AG09309 (cell line): ENCODE results near the gene ELMOD3.

Experiments
- DNase-seq: peaks from one replicate; pipeline ENCODE4 v3.0.0-alpha.2; 2010; ENCODE audit warnings: low read depth
- H3K4me3 ChIP-seq: 2 replicates; pipeline ENCODE4 v1.5.1; 2011; ENCODE audit warnings: mild to moderate bottlenecking, low read depth, low read length, moderate library complexity; ENCODE audit not compliant: control insufficient read depth
- TF ChIP-seq, protein P1 (sequence below): IDR thresholded peaks from 2 replicates; pipeline ENCODE4 v1.5.1; 2011; ENCODE audit warnings: mild to moderate bottlenecking, low read depth, low read length, inconsistent platforms; ENCODE audit not compliant: insufficient read depth, control insufficient read depth; ENCODE audit errors: missing control alignments

The ELMOD3 gene

DNA sequence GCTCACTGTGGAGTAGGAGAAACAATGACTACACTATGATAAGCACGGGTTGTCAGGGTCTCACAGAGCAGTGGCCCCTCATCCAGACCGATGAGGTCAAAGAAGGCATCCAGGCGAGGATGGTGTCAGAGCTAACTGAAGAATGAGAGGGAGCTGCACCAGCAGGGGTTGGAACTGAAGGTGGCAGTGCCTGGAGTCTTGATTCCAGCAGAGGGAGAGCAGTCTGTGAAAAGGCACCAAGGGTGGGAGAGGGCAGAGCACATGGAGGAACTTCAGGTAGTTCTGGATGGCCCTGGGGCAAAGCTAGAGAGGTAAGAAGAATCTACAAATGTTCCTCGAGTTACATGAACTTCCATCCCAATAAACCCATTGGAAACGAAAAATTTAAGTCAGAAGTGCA lies 12.6 kb downstream of the ELMOD3 start:
- H3K4me3 ChIP-seq, result no peak overlapping the region
- no peak for DNase-seq
- TF ChIP-seq, protein P1, sequence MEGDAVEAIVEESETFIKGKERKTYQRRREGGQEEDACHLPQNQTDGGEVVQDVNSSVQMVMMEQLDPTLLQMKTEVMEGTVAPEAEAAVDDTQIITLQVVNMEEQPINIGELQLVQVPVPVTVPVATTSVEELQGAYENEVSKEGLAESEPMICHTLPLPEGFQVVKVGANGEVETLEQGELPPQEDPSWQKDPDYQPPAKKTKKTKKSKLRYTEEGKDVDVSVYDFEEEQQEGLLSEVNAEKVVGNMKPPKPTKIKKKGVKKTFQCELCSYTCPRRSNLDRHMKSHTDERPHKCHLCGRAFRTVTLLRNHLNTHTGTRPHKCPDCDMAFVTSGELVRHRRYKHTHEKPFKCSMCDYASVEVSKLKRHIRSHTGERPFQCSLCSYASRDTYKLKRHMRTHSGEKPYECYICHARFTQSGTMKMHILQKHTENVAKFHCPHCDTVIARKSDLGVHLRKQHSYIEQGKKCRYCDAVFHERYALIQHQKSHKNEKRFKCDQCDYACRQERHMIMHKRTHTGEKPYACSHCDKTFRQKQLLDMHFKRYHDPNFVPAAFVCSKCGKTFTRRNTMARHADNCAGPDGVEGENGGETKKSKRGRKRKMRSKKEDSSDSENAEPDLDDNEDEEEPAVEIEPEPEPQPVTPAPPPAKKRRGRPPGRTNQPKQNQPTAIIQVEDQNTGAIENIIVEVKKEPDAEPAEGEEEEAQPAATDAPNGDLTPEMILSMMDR, result no peak

DNA sequence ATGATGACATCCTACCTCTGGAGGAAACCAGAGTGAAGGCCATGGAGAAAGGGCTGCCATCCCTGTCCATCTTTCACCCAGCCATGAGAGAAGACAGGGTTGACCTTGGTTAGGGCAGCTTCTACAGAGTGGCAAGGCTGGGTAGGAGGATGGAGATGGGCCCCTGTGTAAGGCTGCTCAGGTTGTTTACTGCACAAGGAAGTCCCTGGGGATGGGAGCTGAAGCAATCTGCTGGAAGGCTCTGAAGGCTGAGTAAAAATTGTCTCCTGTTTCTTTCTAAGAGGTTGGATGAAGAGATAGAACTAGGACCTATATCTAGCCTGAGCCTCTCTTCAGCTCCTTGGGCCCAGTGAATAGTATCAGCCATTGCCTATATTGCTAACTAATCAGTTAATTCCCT lies 14.4 kb downstream of the ELMOD3 start:
- no peak overlapping the region for H3K4me3 ChIP-seq
- TF ChIP-seq, protein P1, result no peak
- no peak for DNase-seq

DNA sequence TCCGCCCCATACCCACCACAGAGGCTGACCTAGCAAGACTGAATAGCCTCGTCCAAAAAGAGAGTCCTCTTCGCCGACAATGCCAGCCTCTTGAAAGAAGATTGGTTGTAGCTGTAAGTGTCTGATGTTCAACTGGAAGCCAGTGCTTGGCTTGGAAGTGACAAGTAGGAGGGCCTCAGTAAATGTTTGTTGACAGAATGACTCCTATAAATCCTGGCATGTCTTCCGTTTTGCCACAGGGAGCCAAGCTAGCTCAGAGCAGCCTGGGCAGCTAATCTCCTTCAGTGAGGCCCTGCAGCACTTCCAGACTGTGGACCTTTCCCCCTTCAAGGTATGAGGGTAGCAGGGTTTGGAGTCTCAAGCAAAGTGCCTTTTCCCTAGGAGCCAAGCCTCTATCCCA lies 14.9 kb downstream of the ELMOD3 start:
- no peak overlapping the region for H3K4me3 ChIP-seq
- DNase-seq, result no peak
- TF ChIP-seq, protein P1, result no peak

DNA sequence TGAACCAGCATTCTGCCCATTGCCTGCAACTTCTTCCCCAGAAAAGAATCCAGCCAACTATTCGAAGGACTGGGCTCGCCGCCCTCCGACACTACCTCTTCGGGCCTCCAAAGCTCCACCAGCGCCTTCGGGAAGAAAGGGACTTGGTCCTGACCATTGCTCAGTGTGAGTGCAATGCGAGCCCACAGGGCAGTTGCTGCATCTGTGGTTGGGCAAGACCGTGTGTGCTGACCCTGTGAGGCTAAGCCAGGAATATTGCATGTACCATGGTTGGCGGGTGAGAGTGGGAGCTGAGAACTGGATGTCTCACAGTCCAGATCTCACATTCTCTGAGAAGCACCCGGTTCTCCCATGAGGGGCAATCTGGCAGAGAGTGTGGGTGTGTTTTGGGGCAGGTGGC lies 16.5 kb downstream of the ELMOD3 start:
- H3K4me3 ChIP-seq, result no peak overlapping the region
- no peak for DNase-seq
- TF ChIP-seq, protein P1, result no peak

DNA sequence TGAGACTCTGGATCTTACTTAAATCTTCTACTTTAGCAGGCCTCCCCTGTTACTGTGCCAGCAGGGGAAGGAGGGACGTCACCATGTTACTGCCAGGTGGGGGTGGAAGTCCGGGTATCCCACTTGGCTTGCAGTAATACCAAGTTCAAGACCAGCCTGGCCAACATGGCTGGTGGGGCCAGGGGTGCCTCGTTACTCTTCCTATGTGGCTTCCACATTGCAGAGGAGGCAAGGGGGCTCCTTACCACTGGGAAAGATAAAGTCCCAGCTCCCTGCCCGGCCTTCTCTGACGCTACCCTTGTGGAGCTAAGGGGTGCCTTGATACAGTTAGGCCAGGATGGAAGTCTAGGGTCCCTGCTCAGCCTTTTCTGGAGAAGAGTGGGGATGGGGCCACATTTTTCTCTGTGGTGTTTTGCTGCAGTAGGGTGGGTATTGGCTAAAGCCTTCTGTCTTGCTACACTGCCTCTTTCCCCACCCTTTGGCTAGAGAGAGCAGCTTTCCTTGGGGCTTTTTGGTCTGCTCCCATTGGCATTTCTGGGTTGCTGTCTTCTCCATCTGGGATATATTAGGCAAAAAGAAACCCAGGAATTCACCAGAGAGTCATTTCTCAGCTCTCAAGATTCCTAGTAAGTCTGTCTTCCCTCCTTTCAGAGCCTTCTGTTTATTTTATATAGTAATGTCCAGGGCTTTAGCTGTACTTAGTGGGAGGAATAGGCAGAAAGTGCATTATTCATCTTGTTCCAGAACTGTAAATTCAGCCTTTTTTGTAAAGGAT lies 21.9 kb downstream of the ELMOD3 start:
- H3K4me3 ChIP-seq, result no peak overlapping the region
- TF ChIP-seq, protein P1, result no peak
- DNase-seq, result peak; percentile 43

DNA sequence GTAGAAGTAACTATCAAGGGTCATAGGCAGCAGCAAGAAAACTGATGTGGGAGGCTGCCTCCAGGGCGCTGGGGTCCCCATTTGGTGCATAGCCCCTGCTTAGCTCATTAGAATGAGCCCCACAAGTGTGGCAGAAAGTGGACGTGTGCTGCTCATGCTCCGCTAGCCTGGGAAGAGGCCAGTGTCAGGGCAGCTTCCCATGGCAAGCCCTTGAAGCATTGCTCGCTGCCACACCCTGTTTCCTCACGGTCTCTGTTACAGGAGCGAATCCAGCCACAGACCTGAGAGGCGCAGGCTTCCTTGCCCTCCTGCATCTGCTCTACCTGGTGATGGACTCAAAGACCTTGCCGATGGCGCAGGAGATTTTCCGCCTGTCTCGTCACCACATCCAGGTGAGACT lies 22.5 kb downstream of the ELMOD3 start:
- TF ChIP-seq, protein P1, result no peak
- no peak overlapping the region for H3K4me3 ChIP-seq
- DNase-seq, result no peak
